H7 (cell line): Measurements from ENCODE around the gene ARHGAP31. TPM values are rescaled to one million over a fixed set of nuclear protein-coding genes. Genes with fewer than 3 reads are reported as not detected.
A peak's percentile ranks its signal among the peaks of the same experiment; 100 is the strongest.
"Not testable (repeated sequence)": the region's sequence is repeated elsewhere in the genome, so short reads cannot be mapped to it uniquely, and the experiment has no call there.

Source experiments
- DNase-seq: peaks from one replicate; pipeline ENCODE4 v3.0.0; 2012
- H3K27me3 ChIP-seq: 2 replicates; pipeline ENCODE4 v1.6.0; 2011; ENCODE audit warnings: mild to moderate bottlenecking, low read length; ENCODE audit not compliant: control insufficient read depth, insufficient read depth
- H3K36me3 ChIP-seq: replicated peaks from 2 replicates; pipeline ENCODE4 v1.5.1; 2011; ENCODE audit warnings: low read length; ENCODE audit not compliant: control insufficient read depth, insufficient read depth
- H3K4me3 ChIP-seq: 2 replicates; pipeline ENCODE4 v1.5.1; 2011; ENCODE audit warnings: low read depth, mild to moderate bottlenecking, control low read depth, low read length, moderate library complexity; ENCODE audit not compliant: insufficient read depth
- total RNA-seq: library from RNA; depleted of rRNA; stranded (reverse); fragments of >200 nt; shearing (Covaris generic); gene quantifications from 2 replicates; pipeline ENCODE4 v1.2.3, GENCODE V29; 2014

Gene ARHGAP31
- total RNA-seq, 1 experiment from 2014 or later = 4.2 TPM

- DNase-seq = no peak
- H3K36me3 ChIP-seq = no peaks in the 10 kb centered on the region
- H3K4me3 ChIP-seq = no peak overlapping the region
- H3K27me3 ChIP-seq = no peaks in the 10 kb centered on the region
Observed at GRCh38 chr3:119302697-119303551, 8.7 kb downstream of the ARHGAP31 start.

DNA sequence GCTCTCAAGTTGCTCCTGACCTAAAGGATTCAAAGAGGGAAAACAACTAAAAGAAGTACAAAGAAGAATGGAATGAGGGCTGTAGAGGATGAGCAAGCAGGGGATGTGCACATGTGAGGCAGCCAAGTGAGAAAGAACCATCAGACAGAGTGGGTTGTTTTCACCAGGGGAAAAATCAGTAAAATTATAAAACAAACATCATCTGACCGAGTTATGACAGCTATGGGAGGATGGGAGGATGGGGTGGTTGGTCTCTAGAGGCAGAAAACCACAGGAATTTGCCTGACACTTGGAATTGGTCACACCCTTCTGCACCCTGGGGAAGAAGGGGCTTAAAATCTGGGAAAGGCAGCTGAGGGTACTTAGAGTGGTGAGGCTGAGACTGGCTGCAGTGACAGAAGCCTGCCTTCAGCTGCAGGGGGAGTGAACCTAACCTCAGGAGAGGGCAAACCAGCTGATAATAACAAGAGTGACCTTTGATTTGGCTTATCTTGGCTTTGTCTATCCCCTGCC, 10.1 kb downstream of the ARHGAP31 start:
- Histone ChIP-seq H3K4me3 (no peak overlapping the region), H3K27me3 (no peaks in the 10 kb centered on the region), H3K36me3 (no peaks in the 10 kb centered on the region)
- no peak for DNase-seq

DNA sequence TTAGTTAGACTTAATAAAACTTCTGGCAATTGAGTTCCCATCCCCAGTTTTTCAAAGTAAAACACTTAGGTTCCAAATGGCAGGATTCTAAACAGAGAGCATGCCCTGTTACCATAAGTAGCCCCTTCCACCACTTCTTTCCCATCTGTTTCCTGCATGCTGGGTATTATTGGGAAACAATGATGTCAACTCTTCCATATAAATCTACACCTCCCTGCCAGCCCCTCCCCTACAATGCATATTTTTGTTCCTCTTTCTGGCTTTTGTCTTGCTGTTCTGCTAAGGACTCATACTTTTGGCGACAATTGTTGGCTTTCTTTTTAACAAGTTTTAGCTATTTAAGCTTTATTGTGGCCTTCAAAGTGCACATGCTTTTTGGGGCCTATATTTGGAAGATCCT, 11.1 kb downstream of the ARHGAP31 start:
- no peaks in the 10 kb centered on the region for H3K27me3 ChIP-seq
- DNase-seq = no peak

GRCh38 chr3:119306378-119306777, 12.2 kb downstream of the ARHGAP31 start:
- not testable (repeated sequence) for DNase-seq, H3K36me3 ChIP-seq, H3K27me3 ChIP-seq, H3K4me3 ChIP-seq

More for the DNA sequence above, 11.1 kb downstream of the ARHGAP31 start:
- Histone ChIP-seq H3K36me3 (no peaks in the 10 kb centered on the region), H3K4me3 (no peak overlapping the region)

- Histone ChIP-seq H3K27me3 (no peaks in the 10 kb centered on the region), H3K4me3 (no peak overlapping the region), H3K36me3 (no peaks in the 10 kb centered on the region)
- no peak for DNase-seq
Observed at GRCh38 chr3:119308355-119308754, 14.2 kb downstream of the ARHGAP31 start.

- DNase-seq = no peak
- no peak overlapping the region for H3K4me3 ChIP-seq
- no peaks in the 10 kb centered on the region for H3K27me3 ChIP-seq
- no peaks in the 10 kb centered on the region for H3K36me3 ChIP-seq
Observed at GRCh38 chr3:119309591-119309990, 15.4 kb downstream of the ARHGAP31 start.

DNA sequence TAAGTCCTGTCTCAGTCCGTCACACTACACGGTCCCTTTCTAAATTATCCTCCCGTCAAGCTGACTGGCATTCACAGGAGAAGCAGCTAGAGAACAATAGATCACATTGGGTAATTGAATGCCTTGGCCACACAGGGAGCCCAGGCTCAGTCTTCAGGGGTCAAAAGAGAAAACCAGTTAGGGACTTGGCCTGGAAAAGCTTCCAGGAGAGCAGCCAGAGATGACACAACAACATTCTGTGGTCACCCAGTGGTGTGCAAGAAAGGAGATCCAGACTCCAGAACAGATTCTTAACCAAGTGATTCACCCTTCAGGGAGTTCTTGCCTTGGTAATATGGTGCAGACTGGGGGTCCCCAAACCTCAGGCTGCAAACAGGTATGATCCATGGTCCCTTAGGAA, 15.9 kb downstream of the ARHGAP31 start:
- DNase-seq = peak; percentile 48
- H3K27me3 ChIP-seq = no peaks in the 10 kb centered on the region
- H3K36me3 ChIP-seq = no peaks in the 10 kb centered on the region
- H3K4me3 ChIP-seq = no peak overlapping the region

GRCh38 chr3:119311081-119311925, 17.1 kb downstream of the ARHGAP31 start:
- Histone ChIP-seq H3K4me3 (no peak overlapping the region), H3K27me3 (no peaks in the 10 kb centered on the region), H3K36me3 (no peaks in the 10 kb centered on the region)
- no peak for DNase-seq

DNA sequence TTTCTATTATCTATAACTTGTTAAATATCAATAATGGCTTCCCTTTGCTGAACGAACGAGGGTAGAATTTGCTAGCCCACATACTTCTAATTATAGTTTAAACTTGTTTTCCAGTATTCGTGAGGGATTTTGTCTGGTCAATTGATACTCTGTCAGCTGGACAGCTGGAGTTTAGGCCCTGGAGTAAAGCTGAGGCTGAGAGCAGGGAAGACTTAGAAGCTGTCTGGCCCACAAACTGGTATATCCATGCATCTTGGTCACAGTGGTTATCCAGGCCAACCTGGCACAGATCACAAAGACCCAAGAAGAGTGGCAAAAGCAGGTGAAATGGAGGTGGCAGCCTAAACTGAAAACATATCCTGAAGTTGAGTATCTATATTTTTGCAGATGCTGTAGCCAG, 19.3 kb downstream of the ARHGAP31 start:
- Histone ChIP-seq H3K36me3 (no peaks in the 10 kb centered on the region), H3K4me3 (no peak overlapping the region)
- DNase-seq = no peak

GRCh38 chr3:119314821-119315220, 20.6 kb downstream of the ARHGAP31 start:
- Histone ChIP-seq H3K27me3 (no peaks in the 10 kb centered on the region), H3K4me3 (no peak overlapping the region), H3K36me3 (no peaks in the 10 kb centered on the region)
- no peak for DNase-seq

More for the DNA sequence above, 19.3 kb downstream of the ARHGAP31 start:
- H3K27me3 ChIP-seq = no peaks in the 10 kb centered on the region

- H3K27me3 ChIP-seq = no peaks in the 10 kb centered on the region
- no peaks in the 10 kb centered on the region for H3K36me3 ChIP-seq
- DNase-seq = no peak
- H3K4me3 ChIP-seq = no peak overlapping the region
Observed at GRCh38 chr3:119315600-119316312, 21.6 kb downstream of the ARHGAP31 start.

DNA sequence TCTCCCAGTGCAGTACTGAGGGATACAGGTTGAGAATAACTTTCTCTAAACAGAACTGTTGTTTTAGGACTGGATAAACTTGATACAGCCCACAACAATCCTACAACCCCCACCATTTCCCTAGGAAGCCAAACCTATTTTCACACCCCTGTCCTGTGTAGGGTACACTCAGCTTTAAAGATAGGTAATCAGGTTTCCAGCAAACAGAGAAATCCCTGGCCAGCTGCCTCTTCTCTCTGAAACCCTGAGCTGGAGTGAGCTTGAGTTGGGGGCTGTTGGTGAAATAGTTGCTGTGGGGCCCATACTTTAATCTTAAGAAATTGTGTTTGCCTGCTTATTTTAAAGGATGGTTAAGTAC, 22.1 kb downstream of the ARHGAP31 start:
- no peaks in the 10 kb centered on the region for H3K36me3 ChIP-seq
- no peaks in the 10 kb centered on the region for H3K27me3 ChIP-seq
- DNase-seq = no peak
- H3K4me3 ChIP-seq = no peak overlapping the region

DNA sequence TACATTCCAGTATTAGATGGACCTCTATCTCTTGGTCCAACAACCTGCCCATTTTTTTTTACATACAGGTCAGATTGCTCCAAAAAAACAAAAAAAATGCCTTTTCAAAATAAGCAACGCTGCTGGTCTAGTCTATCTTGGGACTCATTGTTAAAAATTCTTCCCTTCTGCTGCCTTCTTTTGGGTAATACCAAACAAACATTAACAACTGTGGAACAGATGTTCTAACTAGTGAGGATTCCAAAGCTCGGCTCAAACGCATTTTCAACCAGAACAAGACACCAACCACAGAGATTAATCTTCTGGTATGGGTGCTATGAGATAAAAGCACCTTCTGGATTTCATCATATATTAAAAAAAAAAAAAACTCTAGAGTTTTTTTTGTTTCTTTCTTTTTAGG, 24.7 kb downstream of the ARHGAP31 start:
- no peaks in the 10 kb centered on the region for H3K36me3 ChIP-seq
- no peak overlapping the region for H3K4me3 ChIP-seq
- no peaks in the 10 kb centered on the region for H3K27me3 ChIP-seq
- DNase-seq = no peak

- H3K4me3 ChIP-seq = no peak overlapping the region
- no peak for DNase-seq
- H3K27me3 ChIP-seq = no peaks in the 10 kb centered on the region
- H3K36me3 ChIP-seq = no peaks in the 10 kb centered on the region
Observed at GRCh38 chr3:119319311-119319710, 25.1 kb downstream of the ARHGAP31 start.
